GM19395 (cell line): ENCODE data around the gene MED12.

Experiments used
- ATAC-seq: cut with Tn5 transposase; IDR thresholded peaks from one replicate; pipeline ENCODE4 v1.9.1; 2021; ENCODE audit warnings: mild to moderate bottlenecking, moderate library complexity; ENCODE audit not compliant: unreplicated experiment

The MED12 gene

GRCh38 chrX:71118032-71118984 is at the start of gene MED12:
MED12 (plus strand) TSS chrX:71118596; CDS start chrX:71118755, 159 bp downstream.
- peak; percentile 94 for ATAC-seq

- no peak for ATAC-seq
These were observed 47.9 kb upstream of the MED12 start for GRCh38 chrX:71070531-71070930.

GRCh38 chrX:71081330-71082123 is 36.9 kb upstream of the MED12 start:
- no peak for ATAC-seq

- ATAC-seq: no peak
These were observed 36.2 kb upstream of the MED12 start for GRCh38 chrX:71082124-71082647.

GRCh38 chrX:71082822-71083221 is 35.6 kb upstream of the MED12 start:
- no peak for ATAC-seq

- no peak for ATAC-seq
These were observed 32.5 kb upstream of the MED12 start for GRCh38 chrX:71085900-71086299.

GRCh38 chrX:71091263-71091662 is 27.1 kb upstream of the MED12 start:
- ATAC-seq: no peak

- no peak for ATAC-seq
These were observed 23.4 kb upstream of the MED12 start for GRCh38 chrX:71095033-71095432.

GRCh38 chrX:71095555-71095980 is 22.8 kb upstream of the MED12 start, which contains the start of gene FOXO4:
FOXO4 (plus strand) TSS chrX:71095851; CDS start chrX:71096529, 678 bp downstream.
- ATAC-seq: peak; percentile 87

- no peak for ATAC-seq
These were observed 22.2 kb upstream of the MED12 start for GRCh38 chrX:71095981-71096759.

- no peak for ATAC-seq
These were observed 21.7 kb upstream of the MED12 start for GRCh38 chrX:71096760-71097032.

- ATAC-seq: no peak
These were observed 20.1 kb upstream of the MED12 start for GRCh38 chrX:71098302-71098701.

- no peak for ATAC-seq
These were observed 19.4 kb upstream of the MED12 start for GRCh38 chrX:71098951-71099506.

- no peak for ATAC-seq
These were observed 18.7 kb upstream of the MED12 start for GRCh38 chrX:71099736-71100135.

- ATAC-seq: no peak
These were observed 17.6 kb upstream of the MED12 start for GRCh38 chrX:71100581-71101505.

GRCh38 chrX:71102292-71102691 is 16.1 kb upstream of the MED12 start:
- no peak for ATAC-seq

GRCh38 chrX:71103110-71103983 is 15.0 kb upstream of the MED12 start:
- ATAC-seq: peak; percentile 53

GRCh38 chrX:71105628-71106027 is 12.8 kb upstream of the MED12 start:
- no peak for ATAC-seq
